RKO (cell line): ENCODE measurements around the gene VGF.

Source experiments
- DNase-seq: peaks from one replicate; pipeline ENCODE4 v3.0.0-alpha.2; 2016; ENCODE audit warnings: low spot score

VGF gene

GRCh38 chr7:101165958-101166647, 734 bp upstream of the VGF start:
- DNase-seq, result no peak

- peak; percentile 86 for DNase-seq
These were observed 1.1 kb downstream of the VGF start for GRCh38 chr7:101164071-101164840.

- peak; percentile 86 for DNase-seq
These were observed 1.9 kb downstream of the VGF start for GRCh38 chr7:101163279-101164070.

GRCh38 chr7:101162551-101163278, 2.7 kb downstream of the VGF start:
- peak; percentile 93 for DNase-seq

- DNase-seq, result no peak
These were observed 3.5 kb downstream of the VGF start for GRCh38 chr7:101161692-101162471.

- no peak for DNase-seq
These were observed 4.5 kb downstream of the VGF start for GRCh38 chr7:101160910-101161309.

GRCh38 chr7:101159696-101160674, 5.4 kb downstream of the VGF start:
- peak; percentile 83 for DNase-seq

GRCh38 chr7:101156866-101157589, 8.3 kb downstream of the VGF start:
- no peak for DNase-seq

- DNase-seq, result peak; percentile 51
These were observed 9.1 kb downstream of the VGF start for GRCh38 chr7:101156277-101156676.

- DNase-seq, result no peak
These were observed 10.1 kb downstream of the VGF start for GRCh38 chr7:101155303-101155702.

GRCh38 chr7:101154693-101155102, 10.7 kb downstream of the VGF start:
- no peak for DNase-seq

- peak; percentile 98 for DNase-seq
These were observed 11.2 kb downstream of the VGF start, which contains the start of gene AP1S1 for GRCh38 chr7:101153969-101154692. TSS of gene AP1S1 (plus strand) at chr7:101154476. CDS start at chr7:101154515, 39 bp downstream.

- no peak for DNase-seq
These were observed 13.3 kb downstream of the VGF start for GRCh38 chr7:101151908-101152651.

GRCh38 chr7:101140746-101141382, 24.5 kb downstream of the VGF start:
- no peak for DNase-seq

GRCh38 chr7:101140339-101140699, 25.1 kb downstream of the VGF start:
- no peak for DNase-seq

GRCh38 chr7:101138213-101138870, 27.0 kb downstream of the VGF start:
- DNase-seq, result peak; percentile 99
